ENCODE measurements around the gene STRIP1.
"Not testable (repeated sequence)": the region's sequence is repeated elsewhere in the genome, so short reads cannot be mapped to it uniquely, and the experiment has no call there.

Gene STRIP1

DNA sequence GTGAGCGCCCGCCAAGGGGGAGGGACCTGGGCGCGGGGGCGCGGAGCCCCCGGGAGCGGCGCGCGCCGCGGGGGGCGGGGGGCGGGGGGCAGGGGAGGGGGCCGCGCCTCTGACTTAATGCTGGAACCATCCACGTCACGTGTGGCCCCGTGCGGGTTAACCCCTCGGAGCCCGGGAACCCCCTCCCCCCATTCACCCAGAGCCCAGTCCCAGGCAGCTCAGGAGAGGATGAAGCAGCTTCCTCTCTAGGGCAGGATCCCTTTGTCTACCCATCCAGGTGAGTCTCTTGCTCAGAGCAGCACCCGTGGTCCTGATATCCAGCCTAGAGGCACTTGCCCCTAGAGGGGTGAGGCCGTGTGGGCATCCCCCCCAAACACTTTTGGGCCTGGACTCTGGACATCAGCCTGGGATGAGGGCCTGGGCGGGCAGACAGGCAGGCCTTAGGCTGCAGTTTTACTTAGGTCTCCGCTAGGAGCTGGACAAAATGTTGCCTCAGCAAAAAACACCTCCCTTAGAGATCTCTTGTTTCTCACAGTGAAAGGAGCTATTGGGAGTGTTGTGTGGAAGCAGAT is 36.3 kb downstream of the STRIP1 start, which contains the start of gene ALX3:
Gene ALX3 (minus strand): TSS at position 2 of the 572 bp plus-strand sequence. CDS start 60 bp downstream, outside the sequence.
- no peak for DNase-seq

DNA sequence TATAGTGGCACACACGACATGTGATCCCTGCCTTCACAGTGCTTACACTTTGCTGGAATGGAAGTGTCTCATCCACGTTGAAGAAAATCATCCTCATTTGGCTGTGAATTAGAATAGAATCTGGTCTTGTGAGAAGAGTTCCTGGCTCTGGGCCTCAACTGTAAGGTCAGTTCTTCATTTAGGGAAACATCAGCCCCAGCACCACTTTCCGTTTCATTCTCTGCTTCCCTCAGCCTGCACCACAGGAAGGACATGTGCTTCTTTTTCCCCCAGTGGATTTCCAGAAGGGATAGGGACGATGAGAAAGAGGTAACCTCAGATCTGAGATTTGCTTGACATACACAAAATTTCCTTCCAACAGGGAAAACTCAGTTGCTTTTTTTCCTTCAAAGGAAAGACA is 39.7 kb downstream of the STRIP1 start:
- DNase-seq: no peak

DNA sequence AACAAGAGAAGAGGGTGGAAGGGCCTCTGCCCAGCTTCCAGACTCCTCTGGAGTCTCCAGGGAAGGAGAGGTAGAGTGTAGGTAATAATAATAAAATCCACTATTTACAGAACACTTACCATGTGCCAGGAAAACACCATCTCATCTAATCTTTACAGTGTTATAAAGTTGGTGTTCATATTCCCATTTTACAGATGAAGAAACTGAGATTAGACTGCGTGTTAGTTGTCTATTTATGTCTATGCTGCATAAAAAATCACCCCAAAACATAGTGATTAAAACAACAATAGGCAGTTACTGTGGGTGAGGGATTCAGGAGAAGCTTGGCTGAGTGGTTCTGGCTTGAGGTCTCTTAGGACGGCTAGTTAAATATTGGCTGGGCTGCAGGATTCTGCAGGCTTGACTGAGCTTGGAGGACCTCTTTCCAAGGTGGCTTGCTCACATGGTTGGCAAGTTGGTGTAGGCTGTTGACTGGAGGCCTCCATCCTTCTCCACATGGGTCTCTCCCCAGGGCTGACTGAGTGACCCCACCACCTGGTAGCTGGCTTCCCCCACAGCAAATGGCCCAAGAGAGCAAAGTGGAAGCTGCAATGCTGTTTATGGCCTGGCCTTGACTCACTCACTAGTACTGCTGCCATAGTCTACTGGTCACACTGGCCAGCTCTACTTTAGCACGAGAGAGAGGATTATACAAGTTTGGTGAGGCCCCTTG is 42.5 kb downstream of the STRIP1 start:
- no peak for DNase-seq

DNA sequence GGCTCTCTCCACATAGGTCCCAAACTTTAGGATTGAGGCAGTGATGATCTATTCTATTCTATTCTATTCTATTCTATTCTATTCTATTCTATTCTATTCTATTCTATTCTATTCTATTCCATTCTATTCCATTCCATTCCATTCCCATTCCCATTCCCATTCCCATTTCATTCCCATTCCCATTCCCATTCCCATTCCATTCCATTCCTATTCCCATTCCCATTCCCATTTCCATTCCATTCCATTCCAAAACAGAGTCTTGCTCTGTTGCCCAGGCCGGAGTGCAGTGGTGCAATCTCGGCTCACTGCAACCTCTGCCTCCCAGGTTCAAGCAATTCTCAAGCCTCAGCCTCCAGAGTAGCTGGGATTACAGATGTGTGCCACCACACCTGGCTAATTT is 45.6 kb downstream of the STRIP1 start:
- not testable (repeated sequence) for DNase-seq

DNA sequence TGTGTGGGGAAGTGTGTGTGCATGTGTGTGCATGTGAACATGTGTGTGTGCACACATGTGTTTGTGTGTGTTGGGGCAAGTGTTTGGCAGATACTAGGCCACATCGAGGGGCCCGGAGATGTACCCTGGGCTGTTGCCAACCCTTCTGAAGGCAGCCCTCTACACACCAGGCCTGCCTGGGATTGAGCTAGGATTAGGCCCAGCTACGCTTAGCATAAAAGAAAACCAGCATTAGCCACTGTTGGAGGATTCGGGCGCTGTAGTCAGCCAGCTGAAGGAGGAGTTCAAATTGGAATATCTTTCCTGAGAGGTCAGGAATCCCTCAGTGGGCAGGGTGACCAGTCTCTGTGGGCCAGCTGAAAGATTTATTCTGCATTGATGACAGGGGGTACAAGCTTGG is 46.6 kb downstream of the STRIP1 start:
- no peak for DNase-seq

DNA sequence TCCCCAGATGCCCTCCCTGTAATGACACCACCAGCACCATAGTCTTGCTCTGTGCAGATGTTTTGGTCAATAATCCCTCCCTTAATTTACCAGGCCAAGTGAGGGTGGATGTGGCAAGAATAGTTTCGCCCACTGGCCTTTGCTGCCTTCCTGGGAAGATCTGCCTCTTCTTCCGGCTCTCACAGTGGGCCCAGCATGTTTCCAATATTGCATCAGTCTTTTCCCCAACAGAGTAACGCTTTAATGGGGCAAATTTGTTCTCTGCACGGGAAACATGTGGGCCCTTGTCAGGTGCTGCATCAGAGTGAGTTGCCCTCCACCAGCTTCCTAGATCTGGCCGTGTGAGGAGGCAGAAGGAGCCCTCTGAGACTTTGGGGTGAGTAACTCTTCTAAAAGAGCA is 48.1 kb downstream of the STRIP1 start:
- no peak for DNase-seq

DNA sequence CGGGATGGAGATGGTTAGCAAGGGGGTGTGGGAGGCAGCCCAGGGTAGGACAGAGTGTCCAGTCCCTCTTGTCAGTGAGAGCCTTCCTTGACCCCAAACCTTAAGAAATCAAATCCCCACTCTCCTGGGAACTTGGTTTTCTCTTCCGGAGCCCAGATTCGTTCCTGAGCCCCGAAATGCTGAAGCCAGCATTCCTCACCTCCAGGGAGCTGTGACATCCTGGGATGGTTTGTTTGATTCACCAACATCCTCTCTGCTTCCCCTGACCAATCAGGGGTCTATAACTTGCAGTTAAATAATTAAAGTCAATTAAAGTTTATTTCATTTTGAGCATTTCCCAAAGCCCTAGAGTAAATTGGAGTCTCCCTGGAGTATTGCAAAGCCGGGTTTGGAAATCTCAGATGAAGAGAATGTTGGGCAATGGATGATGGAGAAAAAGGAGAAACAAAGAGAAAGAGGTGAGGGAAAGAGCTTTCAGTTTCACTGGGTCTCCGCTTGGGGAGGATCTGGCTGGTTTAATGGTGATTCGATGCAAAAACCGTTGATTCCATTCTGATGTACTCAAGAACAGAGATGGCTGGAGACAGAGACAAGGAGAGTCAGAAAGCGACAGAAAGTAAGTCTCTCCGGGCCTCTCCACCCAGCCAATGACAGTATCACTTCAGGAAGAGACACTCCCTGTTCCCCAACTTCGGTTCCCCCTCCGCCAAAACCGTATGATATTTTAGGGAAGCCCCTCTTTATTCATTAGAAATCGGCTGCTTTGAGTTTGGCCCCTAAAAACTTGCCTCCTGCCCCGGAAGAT is 48.8 kb downstream of the STRIP1 start:
- DNase-seq: no peak

DNA sequence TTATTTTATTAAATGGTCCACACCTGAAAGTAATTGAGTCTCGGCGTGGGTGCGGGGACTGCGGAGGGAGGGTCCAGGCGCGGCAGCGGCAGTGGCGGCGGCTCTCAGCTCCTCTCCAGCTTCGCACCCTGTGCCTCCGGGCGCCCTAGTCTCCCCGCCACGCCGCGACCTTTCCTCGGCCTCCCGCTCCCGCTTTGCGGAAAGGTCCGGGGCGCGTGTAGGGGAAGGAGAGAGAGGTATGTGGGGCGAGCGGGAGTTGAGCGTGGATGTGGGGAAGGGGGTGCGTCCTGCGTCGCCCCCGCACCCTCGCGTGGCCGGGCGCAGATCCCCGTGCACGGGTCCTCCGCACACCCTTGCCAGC is 49.4 kb downstream of the STRIP1 start:
- DNase-seq: no peak

DNA sequence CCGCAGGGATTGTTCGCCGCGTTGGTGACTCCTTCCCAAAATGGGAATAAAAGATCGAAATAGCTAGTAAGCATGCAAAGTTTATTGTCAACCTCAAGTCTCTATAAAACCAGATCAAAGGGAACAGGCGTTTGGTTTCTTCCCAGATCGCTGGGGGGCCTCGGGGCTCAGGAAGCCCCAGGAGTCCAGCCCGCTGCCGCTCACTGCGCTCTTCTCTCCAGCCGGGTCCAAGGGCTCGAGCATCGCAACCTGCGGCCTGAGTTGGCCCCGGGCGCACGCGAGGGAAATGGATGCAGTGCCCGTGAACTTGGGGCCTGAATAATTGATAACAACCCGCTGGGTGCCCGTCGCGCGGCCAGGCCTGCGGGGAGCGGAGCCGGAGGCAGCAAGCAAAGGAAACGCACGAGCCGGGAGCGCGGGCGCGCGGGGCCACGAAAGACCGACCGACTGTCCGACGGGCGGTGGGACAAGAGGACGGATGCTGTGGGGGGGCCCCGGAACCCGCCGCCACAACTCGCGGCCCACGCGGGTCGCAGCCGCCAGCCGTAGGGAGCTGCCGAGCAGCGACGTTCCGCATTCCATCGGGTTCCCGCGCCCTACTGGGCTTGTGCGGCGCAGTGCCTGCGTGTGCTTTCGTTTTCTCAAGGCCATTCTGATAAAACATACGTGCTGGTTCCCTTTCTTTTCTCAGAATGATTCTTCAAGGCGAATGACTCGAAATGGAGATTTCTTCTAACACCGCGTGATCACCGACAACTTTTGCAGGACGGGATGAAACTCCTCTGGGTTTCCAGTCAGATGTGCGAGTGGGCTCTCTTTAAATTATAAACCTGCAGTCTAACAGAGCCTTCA is 50.0 kb downstream of the STRIP1 start:
- peak; percentile 34 for DNase-seq

DNA sequence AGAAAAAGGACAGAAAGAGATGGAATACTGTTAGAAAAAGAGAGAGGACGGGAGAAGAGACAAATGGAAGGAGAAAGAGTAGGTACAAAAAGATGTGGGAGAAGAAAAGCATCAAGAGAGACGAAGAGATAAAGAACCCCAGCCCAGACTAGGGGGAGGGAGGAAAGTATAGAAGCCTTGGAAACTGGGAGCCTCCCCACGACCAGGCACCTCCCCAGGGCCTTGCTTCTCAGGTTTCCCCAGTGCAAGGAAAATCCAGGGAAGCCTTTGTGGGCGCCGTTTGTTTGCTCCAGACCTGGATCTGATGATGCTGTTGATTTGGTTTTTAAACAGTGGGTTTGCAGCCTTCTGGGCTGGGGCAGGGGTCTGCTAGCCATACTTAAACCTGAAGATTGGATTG is 51.2 kb downstream of the STRIP1 start:
- DNase-seq: no peak

DNA sequence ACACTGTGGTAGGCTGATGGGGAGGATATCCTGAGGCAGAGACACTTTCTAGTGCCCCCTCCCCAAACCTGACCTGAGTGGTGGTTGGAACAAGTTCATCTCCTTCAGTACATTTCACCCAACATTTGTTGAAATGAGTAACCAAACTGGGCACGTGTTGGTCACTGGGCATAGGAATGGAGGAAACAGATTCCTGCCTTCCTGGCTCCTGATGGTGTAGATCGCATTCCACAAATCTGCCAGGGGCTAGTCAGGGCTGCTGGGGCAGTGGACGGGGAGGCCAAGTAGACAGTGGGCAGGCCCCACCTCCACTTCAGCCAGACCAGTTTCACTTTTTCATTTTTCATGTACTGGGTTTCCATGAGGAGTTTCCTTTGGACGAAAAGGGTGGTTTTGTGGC is 52.5 kb downstream of the STRIP1 start:
- DNase-seq: no peak

DNA sequence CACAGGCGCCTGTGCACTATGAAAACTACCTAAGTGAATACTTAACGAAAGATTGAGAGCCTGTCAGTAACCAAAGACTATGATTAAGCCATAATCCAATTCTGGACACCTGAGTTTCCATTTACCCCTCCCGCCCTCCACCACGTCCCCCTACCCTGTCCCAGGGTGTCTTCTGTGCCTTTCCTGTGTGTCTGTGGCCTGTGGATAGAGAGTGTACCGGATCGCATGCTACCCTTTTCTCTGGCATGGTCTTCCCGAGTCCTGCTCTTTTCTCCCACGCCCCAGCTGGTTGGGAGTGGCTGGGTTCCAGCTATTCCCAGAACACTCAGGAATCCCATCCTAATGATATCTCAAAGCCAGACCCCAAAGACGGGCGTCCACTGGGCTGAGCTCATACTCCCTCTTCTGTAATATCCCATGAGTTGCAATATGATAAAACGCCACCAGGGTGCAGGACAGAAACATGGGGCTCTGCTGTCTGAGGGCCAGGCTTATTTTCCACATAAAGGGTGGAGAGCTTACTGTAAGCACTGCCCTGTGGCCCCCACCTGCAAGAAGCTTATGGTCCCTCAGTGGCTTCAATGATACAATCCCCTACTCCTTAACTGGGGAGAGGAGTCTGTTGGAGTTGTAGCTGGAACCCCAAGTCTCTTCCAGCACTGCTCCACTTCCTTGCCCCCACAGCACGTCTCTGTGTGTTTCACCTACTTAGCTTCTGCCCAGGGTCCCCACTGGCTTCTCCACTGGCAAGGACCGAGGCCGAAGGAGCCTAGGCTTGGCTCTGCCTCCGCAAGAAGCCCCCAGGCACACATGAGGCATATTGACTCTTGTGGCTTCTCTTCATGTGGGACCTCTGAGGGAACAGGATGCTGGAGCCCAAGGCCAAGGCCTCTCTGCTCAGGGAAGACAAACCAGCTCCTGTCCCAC is 53.7 kb downstream of the STRIP1 start:
- DNase-seq: peak; percentile 44

DNA sequence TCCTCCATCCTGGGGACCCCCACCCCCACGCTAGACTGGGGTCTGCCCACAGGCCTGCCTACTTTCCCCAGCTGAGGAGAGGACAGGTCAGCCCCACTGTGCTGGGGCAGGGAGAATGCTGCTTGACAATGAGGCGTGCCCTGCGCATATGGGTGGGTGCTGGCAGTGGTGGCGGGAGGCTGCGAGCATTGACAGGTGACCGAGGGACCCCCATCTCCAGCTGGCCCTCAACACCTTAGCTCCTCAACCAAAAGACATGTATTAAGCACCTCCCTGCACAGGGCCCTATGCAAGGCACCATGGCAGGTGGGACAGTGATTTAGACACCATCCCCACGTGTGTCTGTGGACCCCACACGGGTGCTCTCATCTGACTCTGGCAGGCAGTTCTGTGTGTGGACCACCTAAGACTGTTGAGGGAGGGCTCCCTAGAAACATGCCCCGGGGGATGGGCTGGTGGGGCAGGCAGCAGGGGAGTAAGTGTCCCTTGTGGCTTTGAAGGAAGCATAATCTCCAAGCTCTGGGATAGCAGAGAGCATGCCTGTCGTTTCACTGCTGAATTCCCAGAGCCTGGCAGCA is 54.4 kb downstream of the STRIP1 start:
- DNase-seq: no peak

DNA sequence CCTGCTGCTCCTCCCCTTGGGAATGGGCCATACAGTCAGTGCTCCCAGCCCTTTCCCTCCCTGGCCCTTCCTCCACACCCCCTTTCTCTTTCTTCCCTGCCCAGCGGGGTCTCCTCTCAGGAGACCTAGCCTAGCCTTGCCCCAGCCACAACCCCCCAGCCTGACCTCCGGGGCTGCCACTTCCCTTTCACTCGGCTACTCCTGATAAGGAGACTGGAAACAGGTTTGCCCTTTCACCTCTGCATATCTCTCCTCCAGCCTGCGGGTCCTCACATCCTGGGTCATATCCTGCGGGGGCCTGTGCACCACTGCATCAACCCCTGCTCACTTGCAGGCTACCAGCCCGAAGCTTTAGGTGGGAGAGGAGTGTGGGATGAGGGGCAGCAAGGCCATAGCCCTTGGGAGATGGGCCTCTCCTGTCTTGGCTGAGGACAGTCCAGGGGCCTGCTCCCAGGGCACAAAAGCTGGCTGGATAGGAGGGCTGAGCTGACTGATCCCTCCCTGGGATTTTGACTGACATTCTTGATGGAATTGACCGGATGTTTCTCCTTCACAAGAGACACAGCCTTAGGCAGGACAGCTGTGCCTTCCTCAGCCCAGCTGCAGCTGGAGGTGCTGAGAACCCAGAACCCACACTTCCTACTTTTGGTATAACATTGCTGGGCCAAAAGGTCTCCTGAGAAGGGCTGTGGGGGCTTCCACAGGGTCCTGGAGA is 55.3 kb downstream of the STRIP1 start:
- no peak for DNase-seq

DNA sequence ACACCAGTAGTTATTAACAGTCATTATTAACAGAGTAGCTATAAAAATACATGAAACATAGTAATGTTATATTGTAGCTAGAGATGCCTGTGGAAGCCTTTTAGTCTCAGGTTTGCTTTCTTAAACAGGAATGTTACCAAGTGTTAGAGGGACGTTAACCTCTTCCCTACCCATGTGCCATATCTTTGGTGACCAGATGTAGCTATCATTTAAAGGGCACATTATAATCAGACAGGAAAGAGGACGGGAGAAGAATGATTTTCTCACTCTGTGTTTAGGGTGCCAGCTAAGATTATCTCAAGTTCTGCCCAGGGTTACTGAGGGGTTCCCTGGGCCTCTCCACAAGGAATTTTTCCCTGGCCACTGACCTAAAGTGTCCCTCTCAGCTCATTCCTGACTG is 57.0 kb downstream of the STRIP1 start:
- DNase-seq: no peak

DNA sequence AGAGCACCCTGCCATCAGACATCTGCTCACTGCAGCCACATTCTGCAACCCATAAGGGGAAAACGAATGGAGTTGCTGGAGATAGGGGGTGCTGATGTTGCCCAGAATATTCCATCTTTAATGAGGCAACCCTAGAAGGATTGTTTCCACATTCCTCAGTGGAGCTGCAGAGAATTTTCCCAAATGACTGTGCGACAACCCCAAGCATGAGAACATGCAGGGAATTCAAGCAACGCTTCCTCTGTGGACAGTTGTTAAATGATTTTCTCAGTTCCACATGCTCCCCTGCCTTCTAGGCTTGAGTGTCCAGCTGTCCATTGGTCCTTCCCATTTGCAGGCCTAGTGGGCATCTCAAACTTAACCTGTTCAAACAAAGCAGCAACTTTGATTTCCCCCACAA is 57.4 kb downstream of the STRIP1 start:
- DNase-seq: no peak

DNA sequence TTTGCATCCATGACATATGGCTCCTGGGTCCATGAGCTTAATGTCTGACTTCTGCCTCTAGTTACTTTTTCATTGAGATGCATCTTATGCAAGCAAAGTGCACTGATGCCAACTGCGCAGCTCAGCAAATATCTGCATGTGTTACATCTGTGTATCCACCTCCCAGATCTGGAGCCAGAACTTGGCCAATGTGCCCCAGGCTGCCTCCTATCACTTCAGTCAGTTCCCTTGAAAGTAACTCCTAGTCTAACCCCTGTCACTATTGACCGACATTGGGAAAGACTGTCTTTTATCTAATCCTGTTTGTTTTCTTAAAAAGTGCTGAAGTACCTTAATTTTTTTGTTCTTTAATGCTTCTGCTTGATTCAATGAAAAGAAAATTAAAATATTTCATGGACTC is 58.6 kb downstream of the STRIP1 start:
- no peak for DNase-seq

DNA sequence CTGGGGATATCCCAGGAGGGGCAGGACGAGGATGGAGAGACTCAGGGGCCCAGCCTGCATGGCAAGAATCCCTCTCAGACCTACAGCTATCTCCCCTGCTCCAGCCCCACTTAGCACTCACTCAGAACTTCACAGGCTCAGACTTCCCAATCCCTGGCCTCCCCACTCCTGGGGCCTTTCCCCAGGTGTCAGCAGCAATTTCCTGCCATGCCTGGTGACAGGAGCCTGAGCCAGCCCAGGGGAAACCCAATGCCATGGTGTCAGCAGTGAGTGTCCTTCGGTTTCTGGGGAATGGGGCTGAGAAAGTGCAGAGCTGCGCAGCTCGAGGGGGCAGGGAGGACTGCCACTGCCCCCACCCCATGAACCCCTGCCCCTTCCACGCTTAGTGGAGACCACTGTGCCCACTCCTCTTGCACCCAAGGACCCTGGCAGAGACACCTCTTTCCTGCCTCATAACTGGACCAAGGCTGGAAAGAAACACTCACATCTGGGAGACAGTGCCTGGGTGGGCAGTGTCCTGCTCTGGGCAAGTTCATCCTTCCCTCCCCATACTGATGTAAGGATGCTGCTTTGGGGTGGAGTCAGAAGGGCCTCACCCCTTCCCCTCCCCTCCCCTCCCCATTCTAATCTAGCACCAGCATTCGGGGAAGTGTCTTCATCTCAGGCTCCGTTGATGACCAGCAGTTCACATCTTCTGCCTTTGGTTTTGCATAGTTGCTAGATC is 60.7 kb downstream of the STRIP1 start:
- no peak for DNase-seq

DNA sequence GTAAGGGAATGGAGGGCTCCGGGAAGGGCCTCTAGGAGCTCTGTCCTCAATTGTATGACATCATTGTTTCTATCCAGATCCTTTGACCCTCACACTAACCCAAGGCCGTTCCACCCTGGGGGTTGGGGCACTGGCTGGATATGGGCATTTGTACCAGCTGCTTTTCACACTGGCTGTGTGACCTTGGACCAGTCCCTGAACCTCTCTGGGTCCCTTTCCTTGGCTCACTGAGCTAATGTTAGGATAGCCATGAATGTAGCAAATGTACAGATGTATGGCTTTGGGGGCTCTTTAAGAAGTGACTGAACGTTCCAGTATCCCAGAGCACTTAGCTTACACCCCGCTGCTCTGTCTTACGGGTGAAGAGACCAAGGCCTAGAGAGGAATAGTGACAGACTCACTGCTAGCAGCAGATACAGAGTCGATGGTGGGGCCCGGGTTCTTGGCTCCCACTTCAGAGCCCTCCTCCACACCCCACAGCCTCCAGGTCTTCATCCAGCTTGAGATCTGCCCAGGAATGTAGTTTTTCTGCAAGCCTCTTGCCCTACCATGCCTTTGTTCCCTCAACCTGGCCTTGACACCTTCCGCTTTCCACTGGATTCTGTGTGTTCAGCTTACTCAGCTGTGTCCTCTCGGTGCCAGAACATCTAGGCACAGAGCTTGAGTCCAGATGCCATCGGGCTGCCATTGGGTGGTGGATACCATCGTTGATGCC is 63.2 kb downstream of the STRIP1 start:
- no peak for DNase-seq

Measured in activated naive CD4-positive, alpha-beta T cell treated with anti-CD3 and anti-CD28 coated beads, Interleukin-2, amount 50 U/mL, for 16 hours (primary cell).